T-helper 1 cell (primary cell): ENCODE results near the gene NRCAM.

ENCODE experiments used
- DNase-seq, 5 donors: peaks; one replicate each; pipeline ENCODE4 v3.0.0-alpha.2; 2012 to 2020

The NRCAM gene

DNA sequence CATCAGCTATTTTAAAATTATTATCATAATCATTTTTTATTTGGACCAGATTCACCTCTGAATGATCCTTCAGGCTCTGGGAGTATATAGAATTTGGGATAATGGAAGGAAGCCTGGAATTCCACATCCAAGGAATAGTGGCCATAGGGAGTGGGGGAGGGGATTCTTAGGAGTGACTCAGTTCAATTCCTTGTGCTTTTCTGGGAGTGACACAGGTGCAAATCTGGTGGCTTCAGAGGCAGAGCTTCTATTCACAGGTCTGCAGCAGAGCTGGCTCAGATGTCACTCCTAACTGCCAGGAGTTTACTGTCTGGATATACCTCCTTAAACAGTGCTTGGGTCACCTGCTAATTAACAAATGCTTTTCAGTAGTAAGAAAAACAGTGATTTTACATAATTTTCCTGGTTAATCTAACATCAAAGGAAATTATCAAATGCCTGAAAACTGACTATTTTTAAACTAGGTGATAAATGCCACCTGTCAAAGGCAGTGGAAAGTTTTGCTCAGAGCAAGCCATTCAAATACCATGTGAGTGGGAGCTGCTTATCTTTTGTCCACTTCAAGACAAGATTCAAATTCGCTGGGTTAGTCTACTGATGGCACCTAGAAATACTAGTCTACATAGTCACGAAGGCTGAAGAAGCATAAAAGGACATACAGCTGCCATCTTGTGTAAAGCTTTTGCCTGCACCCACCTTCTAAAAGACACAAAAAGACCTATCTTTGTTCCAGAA lies 219.4 kb downstream of the NRCAM start:
- no peak for DNase-seq

DNA sequence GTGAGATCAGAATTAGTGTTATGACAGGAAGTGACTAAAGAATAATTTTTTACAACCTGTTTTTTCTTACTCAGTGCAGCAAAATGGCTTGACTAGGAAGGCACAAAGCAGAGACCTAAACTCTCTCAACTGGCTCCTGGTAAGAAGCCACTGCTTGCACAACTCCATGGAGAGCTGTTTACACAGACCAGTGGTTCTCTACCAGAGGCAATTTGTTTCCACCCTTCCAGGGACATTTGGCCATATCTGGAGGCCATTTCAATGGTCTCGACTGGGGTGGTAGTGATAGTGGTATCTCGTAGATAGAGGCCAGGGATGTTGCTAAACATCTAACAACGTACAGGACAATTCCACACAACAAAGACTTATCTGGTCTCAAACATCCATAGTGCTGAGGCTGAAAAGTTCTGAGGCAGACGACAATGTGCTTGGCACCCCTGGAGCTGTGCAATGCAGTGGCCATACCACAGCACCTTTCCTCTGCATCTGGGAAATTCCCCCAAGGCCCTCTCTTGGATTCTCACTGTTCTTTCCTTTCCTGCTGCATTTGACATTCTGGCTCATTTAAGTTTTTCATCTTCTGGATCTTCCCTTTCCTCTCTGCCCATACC lies 220.7 kb downstream of the NRCAM start:
- no peak for DNase-seq

DNA sequence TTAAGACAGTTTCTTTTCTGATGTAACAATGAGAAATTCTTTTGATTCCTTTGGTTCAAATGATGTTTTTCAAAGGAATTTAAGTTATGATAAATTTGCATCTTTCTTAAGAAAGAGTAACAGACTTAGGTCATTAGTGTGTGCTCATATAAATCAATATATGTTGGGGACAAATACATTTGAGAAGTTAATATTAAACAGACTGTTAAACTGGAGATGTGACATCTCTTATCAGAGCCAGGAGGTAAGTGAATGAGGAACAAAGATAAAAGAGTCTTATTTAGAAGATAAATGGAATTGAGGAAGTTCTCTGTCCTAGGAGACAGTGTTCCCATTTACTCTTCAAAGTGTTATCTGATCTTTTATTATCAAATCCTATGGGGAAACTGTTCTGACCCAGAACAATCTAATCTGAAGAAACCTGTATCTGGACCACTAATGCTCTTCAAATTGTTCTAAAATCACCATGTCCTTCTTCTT lies 221.2 kb downstream of the NRCAM start:
- DNase-seq = no peak

DNA sequence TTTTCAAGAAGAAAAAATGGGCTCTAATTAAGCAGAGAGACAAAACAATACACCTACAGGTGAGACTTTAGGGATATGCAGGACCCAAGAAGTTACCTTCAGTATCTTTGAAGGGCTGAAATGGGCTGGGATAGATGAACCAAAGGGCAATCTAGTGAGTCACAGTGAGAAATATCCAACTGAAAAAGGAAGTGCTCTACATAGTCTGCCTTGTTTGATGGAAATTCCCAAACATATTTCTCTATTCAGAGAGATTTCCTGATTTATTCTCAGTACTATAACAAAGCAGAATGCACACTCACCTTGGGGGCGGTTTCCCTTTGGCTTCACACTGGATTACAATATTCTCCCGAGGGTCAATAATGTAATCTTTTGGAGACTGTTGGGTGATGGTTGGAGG lies 222.0 kb downstream of the NRCAM start:
- DNase-seq = no peak

DNA sequence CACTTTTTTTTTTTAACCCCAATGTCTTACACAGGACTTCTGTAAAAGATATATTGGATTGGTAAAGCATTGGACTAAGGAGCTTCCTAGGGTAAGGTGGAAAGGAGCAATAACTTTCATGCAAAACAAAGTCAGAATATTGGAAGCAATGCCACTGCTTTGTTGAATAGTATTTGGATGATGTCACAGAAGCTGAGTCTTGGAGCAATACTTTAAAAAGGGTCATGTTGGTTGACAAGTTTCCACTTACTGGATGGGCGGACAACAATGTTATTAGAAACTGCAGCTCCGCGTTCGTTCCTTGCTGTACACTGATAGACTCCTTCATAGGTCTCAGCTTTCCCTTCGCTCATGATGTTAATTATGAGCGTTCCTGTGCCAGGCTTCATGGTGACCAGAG lies 224.2 kb downstream of the NRCAM start:
- no peak for DNase-seq

DNA sequence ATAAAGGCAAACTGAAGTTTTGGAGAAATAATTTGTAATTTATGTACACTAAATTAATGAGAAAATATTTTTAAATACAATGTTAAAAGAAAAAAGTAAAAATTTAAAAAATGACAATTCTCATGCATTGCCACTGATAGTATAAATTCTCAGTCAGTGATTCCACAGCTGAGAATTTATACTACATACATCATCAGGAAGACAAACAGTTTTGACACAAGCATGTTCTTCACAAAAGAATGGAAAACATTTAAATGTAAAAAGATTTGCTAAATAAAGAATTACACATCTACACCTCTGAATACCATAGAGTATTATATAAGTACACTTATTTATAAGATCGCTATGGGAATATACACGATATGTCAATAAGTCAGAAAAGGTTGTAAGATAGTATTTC lies 225.0 kb downstream of the NRCAM start:
- no peak for DNase-seq

DNA sequence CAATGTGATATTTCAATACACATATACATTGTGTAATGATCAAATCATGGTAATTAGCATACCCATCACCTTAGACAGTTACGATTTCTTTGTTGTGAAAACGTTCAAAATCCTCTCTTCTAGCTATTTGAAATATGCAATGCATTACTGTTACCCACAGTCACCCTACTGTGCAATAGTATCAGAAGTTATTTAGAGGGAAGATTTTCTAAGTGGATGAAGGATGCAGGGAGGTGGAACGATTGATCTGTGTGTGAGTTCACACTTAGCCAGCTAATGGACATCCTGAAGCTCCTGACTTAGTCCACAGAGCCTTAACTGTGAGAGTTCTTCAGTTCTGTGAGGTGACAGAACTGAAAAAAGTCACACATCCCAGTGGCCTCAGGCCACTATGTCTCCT lies 228.9 kb downstream of the NRCAM start:
- DNase-seq = no peak

DNA sequence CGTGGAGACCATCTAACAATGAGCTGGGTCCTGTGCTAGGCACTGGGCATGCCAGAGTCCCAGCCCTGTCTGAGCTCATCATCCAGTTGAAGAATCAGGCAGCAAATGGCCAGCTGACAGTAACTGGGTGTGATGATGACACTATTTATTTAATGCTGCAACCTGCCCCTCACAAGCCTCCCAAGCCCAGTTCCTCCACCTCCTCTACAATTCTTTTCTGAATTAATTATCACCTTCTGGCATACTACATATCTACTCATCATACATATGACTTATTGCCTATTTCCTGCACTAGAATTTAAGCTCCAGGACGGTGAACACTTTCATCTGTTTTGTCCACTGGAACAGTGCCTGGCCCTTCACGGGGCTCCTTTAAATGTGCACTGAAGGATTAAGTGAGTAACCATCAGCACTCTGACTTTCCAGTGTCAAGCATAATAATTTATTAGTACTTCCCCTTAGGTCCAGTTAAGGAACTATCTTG lies 229.4 kb downstream of the NRCAM start:
- no peak for DNase-seq

DNA sequence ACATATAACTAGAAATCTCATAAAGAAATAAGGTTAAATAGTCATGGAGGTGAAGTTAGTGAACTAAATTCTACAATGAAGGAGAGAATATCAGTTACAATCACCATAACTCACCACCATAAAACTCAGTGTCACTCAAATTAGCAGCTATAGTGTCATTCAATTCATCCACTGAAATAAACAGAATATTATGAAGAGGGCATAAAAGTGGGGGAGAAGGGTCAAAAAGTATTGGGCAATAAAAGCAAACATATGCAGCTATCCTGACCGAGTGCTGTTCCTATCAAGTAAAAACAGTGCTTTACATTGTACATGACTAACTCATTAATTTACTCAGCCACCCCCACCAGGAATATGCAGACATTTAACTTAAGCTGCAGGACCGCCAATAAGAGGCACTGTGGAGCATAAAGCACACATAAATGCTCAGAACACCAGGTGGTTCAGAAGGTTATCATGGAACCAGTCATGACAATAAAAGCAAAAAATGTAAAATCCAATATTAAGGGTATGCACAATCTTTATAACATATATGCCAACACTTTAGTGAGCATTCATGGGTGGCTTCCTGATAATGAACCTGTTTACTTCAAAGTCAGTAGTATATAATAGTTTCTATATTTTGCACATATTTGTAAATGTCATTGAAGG lies 230.6 kb downstream of the NRCAM start:
- no peak for DNase-seq

DNA sequence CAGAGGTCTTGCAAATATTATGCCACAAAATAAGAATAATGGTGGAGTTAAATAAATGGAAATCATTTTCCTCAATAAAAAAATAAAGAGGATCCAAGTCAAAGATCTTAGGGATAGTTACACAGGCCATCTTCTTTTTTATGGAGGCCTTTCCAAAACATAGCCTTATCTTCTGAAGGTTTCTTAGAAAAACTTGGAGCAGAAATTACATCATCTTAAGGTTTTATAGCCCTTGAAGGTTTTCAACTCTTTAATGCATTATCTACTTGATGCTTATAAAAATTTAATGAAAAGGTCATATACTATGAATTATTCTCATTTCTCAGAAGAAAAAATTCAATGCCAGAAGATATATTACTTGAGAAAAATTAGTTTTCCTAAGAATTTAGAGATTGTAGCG lies 231.8 kb downstream of the NRCAM start:
- no peak for DNase-seq

DNA sequence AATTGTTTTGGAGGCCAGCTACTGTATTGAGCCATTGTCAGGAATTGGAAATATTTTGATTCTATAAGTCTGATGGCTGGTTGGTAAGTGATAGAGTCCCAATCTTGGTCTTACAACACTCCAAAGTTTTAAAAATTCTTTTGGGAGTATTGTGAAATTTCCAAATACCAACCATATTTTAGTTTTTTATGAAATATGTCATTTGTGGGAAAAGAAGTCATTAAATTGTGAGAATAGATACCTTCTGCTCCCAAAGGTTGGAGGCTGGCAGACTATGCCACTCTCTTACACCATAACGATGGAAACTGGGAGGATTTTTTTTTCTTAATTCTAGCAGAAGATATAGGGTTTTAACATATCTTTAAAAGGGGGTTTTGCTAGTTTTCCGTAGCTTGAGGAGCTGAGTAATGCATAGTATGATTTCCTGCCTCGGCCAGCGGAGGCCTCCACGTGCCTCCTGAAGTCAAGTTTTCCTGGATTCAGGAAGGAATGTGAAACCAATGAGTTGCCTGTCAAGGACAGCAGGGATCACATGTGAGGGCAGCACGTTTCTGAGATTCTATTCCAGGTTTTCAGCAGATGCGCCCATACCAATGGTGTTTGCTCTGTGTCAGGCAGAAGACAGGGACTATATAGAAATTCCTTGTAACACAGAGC lies 233.9 kb downstream of the NRCAM start:
- no peak for DNase-seq

DNA sequence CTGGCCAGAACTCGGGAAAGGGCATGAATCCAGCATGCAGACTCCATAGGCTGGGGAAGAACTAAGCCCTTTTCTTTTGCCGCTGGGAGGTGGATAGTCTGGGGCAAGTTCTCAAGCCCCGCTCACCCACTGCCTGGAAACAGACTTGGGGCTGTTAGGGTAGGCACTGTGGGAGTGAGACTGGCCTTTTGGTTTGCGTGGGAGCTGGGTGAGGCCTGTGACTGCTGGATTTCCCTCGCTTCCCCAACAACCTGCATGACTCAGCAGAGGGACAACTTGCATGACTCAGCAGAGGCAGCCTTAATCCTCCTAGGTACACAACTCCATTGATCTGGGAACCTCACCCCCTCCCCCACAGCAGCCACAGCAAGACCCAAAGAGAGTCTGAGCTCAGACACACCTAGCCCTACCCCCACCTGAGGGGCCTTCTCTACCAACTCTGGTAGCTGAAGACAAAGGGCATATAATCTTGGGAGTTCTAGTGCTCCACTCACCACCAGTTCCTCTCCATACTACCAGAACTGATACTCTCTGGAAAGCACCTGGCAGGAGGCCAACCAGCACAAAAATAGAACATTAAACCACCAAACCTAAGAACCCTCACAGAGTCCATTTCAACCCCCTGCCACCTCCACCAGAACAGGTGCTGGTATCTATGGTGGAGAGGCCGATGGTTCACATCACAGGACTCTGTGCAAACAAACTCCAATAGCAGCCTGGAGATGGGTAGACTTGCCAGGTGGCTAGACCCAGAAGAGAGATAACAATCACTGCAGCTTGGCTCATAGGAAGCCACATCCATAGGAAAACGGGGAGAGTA lies 244.6 kb downstream of the NRCAM start:
- DNase-seq = no peak

DNA sequence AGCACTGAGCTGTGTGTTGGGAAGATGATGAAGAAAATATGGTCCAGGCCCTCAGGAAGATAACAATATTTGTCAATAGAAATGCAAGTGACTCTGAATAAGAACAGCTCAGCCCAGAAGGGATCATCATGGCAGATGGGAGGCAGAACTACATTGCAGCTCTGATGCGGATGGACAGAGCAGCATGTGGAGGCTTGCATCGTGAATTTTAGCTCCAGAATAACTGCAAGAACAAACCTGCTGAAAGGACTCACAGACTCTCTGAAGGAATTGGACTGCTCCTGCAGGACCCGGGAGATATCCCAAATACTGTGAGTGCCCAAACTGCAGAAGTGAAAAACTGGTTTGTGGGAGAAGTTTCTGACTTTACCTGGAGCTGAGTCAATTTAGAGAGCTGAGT lies 245.4 kb downstream of the NRCAM start:
- DNase-seq = no peak

DNA sequence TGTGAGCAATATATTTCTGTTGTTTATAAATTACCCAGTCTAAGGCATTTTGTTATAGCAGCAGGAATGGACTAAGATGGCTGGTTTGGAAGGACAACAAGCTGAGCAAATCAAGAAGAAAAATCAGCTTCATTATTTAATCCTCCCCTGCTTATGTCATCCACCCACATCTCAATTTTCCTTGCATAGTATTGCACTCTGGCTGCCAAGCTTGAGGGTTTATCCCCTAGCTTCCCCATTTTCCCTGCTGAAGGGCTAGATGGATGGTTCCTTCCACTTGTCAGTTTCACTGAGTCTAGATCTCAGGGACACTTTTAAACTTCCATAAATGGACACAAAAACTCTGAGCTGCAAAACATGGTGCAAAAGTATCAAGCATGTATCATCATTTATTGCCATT lies 250.9 kb downstream of the NRCAM start:
- DNase-seq = no peak

DNA sequence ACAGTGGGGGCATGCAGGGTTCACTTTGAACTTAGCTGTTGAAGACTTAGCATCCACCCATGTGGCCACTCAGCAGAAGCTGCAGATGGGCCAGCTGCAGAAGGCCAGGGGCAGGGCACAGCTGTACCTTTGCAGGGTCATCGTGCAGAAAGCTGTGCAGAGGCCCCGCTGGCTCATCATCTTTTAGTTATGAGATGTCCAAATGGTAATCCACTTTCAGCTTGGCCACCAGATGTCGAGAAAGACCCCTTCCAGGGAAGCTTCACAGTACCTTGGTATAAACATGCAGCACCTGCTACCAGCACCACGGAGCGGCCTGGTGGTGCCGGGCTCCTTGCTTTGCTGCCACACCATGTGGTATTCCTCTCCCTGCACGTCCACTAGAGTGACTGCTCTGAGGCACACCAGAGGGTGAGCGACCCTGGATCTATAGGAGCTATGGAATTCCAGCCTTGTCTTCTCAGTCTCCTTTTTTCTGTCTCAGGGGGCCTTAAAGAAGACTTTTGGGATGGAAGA lies 251.9 kb downstream of the NRCAM start:
- no peak for DNase-seq

DNA sequence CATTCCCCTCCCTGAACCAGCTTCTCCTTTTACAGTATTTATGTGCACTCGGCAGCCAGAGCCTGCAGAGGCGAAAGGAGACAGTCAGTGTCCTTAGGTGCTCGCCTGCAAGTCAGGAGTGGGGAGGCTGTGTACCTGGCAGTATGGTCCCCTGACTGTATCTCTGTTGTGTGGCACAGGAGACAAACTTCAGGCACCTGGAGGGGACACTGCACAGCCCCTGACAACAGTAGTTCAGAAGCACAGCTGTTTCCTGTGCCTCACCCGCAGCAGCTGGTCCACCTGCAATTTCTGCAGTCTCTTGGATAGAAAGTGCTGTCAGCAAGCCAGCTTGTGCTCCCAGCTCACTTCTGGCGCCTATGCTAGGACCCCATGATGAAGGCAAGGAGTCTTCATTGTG lies 252.7 kb downstream of the NRCAM start:
- DNase-seq = no peak

DNA sequence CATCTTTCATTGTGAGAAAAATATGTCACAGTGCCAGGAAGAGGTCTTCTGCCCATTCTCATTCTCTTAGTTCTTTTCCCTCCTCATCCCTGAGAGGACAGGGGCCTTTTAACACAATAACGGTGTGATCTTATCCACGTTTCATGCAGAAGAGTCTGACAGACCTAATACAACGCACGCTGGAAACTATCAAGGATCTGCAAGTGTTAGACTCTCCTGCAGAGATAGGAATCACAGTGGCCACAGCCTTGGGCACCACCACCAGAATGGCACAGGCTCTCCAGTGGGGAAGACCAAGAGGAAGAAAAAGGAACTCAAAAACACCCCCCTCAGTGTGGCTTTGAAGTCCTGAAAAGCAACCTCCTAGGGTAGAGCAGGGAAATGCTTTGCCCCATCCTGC lies 253.5 kb downstream of the NRCAM start:
- no peak for DNase-seq

DNA sequence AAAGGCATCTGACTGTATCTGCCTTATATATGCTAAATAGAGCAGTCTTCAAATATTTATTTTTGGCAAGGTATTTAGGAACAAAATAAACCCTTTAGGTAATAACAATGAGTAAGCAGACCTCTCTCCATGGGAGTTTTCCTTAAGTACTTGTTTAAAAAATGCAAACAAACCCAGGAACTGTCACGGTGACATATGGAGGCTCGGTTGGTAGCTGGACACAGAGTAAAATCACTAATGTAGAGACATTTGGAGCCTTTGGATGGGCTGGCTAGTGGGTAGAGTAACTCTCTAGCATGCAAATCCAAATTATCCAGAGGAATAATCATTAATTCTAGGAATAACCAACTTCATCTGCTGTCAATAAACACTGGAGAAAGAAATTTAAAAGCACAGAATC lies 254.5 kb downstream of the NRCAM start:
- DNase-seq = no peak

DNA sequence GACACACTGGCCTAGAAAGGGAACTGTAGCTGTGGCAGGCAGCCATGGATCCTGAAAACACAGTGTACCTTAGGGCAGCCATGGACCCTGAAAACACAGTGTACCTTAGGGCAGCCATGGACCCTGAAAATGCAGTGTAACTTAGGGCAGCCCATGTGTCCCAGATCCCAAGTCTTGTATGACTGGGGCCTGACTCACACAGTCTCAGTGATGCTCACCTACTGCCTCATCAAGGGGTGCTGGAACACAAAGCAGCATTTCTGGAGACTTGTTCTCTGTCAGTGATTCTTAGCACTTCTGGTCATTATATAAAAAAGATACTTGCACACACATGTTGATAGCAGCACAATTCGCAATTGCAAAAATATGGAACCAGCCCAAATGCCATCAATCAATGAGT lies 255.9 kb downstream of the NRCAM start:
- no peak for DNase-seq

DNA sequence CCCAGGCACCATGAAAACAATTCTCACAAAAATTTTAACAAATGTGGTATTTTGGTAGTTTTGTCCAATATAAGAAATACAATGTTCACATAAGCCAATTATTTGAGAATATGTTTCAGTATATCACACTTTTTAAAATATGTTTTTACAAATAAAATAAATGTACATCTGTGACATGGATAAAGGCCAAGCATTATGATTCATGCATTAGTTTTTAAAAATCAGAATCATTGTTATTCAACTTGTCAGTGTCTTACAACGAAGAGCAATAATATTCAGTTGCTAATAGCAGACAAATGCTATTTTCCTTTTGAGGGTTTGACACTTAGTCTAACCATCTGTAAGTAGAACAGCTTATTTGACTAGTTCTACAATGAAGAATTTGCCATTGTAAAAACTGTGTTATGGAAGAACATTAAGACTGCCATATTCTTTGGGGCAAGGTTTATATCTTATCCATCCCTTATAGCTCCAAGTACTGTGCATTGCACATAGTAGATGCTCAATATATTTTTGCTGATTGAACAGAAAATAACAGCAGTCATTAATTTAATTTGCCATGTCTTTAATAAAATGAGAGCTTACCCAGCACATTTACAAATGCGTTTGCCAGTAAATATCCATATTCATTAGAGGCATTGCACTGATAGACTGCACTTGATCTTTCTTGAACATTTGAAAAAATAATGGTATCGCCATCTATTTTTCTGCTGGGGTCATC lies 258.7 kb downstream of the NRCAM start:
- DNase-seq = no peak

DNA sequence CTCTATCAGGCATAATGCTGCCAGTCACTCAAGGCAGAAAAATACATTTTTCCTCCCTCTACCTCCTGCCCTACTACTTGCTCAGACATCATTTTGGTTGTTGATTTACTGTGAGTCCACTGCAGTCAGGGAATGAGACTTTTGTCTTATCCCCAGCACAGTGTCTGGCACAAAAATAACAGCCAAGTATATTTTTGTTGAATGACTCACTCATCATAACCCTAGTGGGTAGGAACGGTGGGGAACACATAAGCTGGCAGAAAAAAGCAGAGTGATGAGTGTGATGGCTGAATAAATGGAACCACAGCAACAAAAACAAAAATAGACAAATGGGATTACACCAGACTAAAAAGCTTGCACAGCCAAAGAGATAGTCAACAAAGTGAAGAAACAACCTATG lies 260.2 kb downstream of the NRCAM start:
- no peak for DNase-seq
